KOPT-K1 (cell line): Measurements from ENCODE around the gene CDC37L1.

Experiments used
- H3K27ac ChIP-seq: fragments of 200-600 bp; sonication (generic); 2 replicates; pipeline ENCODE4 v1.5.1; 2016; ENCODE audit warnings: antibody characterized with exemption, mild to moderate bottlenecking, low read depth, low read length; ENCODE audit not compliant: poor library complexity, severe bottlenecking
- H3K36me3 ChIP-seq: fragments of 200-600 bp; sonication (generic); 2 replicates; pipeline ENCODE4 v1.5.1; 2017; ENCODE audit warnings: antibody characterized with exemption, mild to moderate bottlenecking, low read length, moderate library complexity; ENCODE audit not compliant: insufficient read depth
- H3K9me3 ChIP-seq: fragments of 200-600 bp; sonication (generic); 2 replicates; pipeline ENCODE4 v1.5.1; 2017; ENCODE audit warnings: antibody characterized with exemption, low read length, mild to moderate bottlenecking; ENCODE audit not compliant: insufficient read depth, poor library complexity, severe bottlenecking

Gene CDC37L1

GRCh38 chr9:4662989-4663792 lies 16.2 kb upstream of the CDC37L1 start:
- Histone ChIP-seq H3K9me3 (no peaks in the 10 kb centered on the region), H3K36me3 (no peaks in the 10 kb centered on the region), H3K27ac (no peak overlapping the region)

DNA sequence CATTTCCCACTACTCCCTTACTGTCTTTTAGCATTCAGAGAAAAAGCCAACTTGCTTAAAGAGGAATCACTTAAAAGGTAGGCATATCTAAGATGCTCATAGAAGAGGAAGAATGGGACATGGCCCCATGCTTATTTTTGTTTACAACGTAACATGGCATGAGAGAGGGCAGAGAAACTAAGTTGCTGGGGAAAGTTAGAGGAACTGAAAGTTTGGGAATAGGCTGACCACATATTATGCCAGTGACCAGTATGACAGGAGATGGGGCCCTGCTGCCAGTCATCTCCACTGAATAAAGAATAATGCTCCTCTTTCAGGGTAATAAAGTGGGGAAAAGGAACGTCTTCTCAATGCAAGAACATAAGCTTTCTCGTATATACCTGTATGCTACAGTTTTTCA lies 15.4 kb upstream of the CDC37L1 start:
- H3K36me3 ChIP-seq, result no peaks in the 10 kb centered on the region
- H3K27ac ChIP-seq, result no peak overlapping the region
- H3K9me3 ChIP-seq, result no peaks in the 10 kb centered on the region

DNA sequence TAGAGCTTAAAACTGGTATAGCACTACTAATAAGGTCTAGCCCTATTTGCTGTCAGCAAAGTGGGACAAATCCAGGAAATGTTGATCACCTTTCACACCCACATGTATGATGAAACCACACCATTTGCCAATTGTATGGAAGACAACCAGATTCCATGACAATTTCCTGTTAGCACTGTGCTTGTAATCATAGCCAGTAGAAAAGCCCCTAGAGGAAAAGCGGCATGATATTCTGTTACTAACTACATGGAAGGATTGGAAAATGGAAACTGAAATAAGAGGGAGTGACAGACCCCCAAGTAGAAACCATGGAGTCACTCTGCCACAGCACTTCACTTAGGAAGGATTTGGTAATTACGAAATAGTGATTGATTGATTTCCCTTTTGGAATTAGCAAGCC lies 14.0 kb upstream of the CDC37L1 start:
- Histone ChIP-seq H3K27ac (no peak overlapping the region), H3K36me3 (no peaks in the 10 kb centered on the region), H3K9me3 (no peaks in the 10 kb centered on the region)

GRCh38 chr9:4666042-4666699 lies 13.2 kb upstream of the CDC37L1 start, which contains the start of gene SPATA6L:
TSS of gene SPATA6L (minus strand) at chr9:4666480. CDS start at chr9:4666250, 230 bp downstream.
- Histone ChIP-seq H3K9me3 (no peaks in the 10 kb centered on the region), H3K27ac (no peak within 1 kb of the TSS), H3K36me3 (no peaks in the 10 kb centered on the region)

- Histone ChIP-seq H3K27ac (no peak overlapping the region), H3K36me3 (no peaks in the 10 kb centered on the region), H3K9me3 (no peaks in the 10 kb centered on the region)
Measured at GRCh38 chr9:4667681-4668080, 11.7 kb upstream of the CDC37L1 start.

DNA sequence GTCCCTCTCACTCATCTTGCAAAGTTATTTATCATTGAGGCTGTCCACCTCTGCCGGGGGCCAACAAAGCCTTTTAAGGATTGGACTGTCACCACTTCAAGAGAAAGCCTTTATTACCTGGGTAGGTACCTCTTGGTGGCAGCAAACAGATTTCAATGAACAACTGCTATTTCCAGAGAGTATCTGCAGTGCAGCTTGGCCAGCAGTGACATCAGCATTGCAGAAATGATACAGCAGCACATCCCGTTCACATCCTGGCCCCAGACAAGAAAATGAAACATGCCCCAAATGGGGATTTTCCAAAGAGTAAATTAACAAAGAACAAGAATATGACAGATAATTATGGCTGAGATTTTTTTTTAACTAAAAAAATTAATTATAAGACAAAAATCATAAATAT lies 10.8 kb upstream of the CDC37L1 start:
- Histone ChIP-seq H3K27ac (no peak overlapping the region), H3K9me3 (no peaks in the 10 kb centered on the region)

GRCh38 chr9:4669890-4670289 lies 9.5 kb upstream of the CDC37L1 start:
- Histone ChIP-seq H3K9me3 (no peaks in the 10 kb centered on the region), H3K36me3 (no peaks in the 10 kb centered on the region), H3K27ac (no peak overlapping the region)

More for the DNA sequence above, 10.8 kb upstream of the CDC37L1 start:
- H3K36me3 ChIP-seq, result no peaks in the 10 kb centered on the region

DNA sequence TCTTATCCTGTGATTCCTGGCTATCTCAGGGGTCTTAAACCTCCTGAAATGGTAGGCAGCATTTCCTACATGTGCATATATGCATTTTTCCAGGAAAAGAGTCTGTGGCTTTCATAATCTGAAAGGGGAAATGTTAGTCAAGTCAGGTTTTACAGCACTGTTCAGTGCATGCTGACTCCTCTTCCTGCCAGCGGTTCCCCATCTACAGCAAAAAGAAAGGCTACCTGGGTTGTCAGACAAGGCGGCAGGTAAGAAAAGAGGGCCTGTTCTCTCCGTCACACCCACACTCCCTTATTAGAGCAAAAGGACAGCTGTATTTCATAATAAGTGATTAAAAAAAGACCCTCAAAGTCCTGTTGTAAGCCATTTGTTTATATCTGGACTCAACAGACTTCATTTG lies 8.8 kb upstream of the CDC37L1 start:
- Histone ChIP-seq H3K36me3 (no peaks in the 10 kb centered on the region), H3K9me3 (no peaks in the 10 kb centered on the region), H3K27ac (no peak overlapping the region)

DNA sequence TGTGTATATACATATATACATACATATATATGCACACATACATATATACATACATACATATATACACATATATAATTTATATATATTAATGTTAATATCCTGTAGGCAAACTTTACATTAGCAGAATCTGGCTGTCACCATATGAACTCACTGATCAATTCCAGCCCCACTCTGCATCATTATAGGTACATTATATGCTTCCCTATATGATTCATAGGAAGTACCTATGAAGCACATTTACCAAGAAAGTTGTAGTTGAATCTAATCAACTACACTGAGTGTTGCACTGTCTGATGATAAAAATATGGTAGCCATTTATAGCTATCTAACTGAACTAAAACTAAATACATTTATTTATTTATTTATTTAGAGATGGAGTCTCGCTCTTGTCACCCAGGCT lies 7.6 kb upstream of the CDC37L1 start:
- no peaks in the 10 kb centered on the region for H3K9me3 ChIP-seq
- H3K27ac ChIP-seq, result no peak overlapping the region

DNA sequence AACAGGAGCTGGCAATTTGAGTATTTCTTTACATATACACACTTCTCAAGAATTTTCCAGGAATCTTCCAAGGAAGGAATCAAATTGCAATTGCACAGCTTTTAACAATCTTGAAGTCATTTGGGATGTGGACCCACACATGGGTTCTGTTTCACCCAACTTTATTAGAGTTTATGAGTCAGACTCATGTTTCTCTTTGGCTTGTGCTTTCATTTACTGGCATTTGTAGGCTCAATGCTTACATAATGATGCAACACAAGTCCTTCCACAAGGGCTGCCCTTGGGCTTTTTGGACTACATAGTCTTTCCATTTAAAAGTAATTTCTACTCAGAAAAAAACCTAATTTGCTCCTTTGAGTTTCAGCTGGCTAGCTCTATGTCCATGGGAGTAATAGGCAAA lies 4.6 kb upstream of the CDC37L1 start:
- H3K9me3 ChIP-seq, result no peaks in the 10 kb centered on the region
- no peaks in the 10 kb centered on the region for H3K36me3 ChIP-seq
- H3K27ac ChIP-seq, result no peak overlapping the region

More for the DNA sequence above, 7.6 kb upstream of the CDC37L1 start:
- no peaks in the 10 kb centered on the region for H3K36me3 ChIP-seq

- no peaks in the 10 kb centered on the region for H3K36me3 ChIP-seq
- no peaks in the 10 kb centered on the region for H3K9me3 ChIP-seq
- H3K27ac ChIP-seq, result no peak overlapping the region
Measured at GRCh38 chr9:4677392-4677791, 2.0 kb upstream of the CDC37L1 start.

DNA sequence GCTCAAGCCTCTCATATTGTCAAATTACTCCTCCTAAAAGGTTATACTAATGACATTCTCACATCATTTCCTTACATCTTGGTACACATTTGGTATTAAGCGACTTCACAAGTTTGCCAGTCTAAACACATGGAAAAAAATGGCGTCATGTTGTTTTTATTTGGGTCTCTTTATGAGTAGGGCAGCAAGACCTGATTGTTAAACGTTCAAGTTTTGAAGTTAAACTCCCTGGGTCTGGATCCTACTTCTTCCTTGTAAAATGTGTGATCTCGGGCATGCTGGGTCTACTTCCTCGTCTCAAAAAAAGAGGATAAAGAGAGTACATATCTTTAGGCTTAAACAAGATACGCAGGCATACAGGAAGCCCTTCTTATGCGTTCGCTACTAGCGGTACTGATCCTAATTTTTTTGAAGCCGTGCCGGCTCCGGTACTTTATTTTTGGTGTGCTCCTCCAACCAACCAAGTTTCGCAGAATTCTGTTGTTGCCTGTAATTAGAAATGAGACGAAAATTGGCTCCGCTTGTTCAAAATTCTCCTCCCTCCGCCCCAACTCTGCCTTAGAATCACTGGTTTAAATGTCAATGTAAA lies 596 bp upstream of the CDC37L1 start:
- Histone ChIP-seq H3K27ac (peak overlapping the region; percentile 91), H3K36me3 (peaks cover 7% of the 10 kb centered on the region; the same call in 1 of the 2 replicates), H3K9me3 (no peaks in the 10 kb centered on the region)

GRCh38 chr9:4680173-4680525 lies 780 bp downstream of the CDC37L1 start:
- Histone ChIP-seq H3K27ac (peak overlapping the region; percentile 91), H3K36me3 (peaks cover 13% of the 10 kb centered on the region; the same call in 1 of the 2 replicates), H3K9me3 (no peaks in the 10 kb centered on the region)

GRCh38 chr9:4680750-4681149 lies 1.4 kb downstream of the CDC37L1 start:
- H3K27ac ChIP-seq, result no peak overlapping the region
- H3K9me3 ChIP-seq, result no peaks in the 10 kb centered on the region
- H3K36me3 ChIP-seq, result peaks cover 19% of the 10 kb centered on the region; the same call in 1 of the 2 replicates

DNA sequence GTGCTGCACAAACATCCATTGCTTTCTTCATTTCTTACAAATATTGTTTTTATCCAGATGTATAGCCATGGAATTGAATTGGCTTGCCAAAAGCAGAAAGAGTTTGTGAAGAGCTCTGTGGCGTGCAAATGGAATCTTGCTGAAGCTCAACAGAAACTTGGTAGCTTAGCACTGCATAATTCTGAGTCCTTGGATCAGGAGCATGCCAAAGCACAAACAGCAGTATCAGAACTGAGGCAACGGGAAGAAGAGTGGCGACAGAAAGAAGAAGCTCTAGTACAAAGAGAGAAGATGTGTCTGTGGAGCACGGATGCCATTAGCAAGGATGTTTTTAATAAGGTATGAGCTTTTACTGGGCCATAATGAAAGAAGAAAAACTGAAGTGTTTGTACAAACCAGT lies 5.5 kb downstream of the CDC37L1 start:
- Histone ChIP-seq H3K9me3 (no peaks in the 10 kb centered on the region), H3K27ac (no peak overlapping the region), H3K36me3 (peaks cover 45% of the 10 kb centered on the region)
